MCF 10A (cell line): Measurements from ENCODE around the gene TNF. TPM values are rescaled to one million over a fixed set of nuclear protein-coding genes. Genes with fewer than 3 reads are reported as not detected.

ENCODE experiments used
- Bru-seq: library from RNA; stranded (reverse); fragments of 400-500 nt; gene quantifications from one replicate; lab custom pipeline; 2021; lab: Mats Ljungman, UMichigan
- BruChase-seq, 2 experiments: library from RNA; stranded (reverse); fragments of 400-500 nt; gene quantifications; one replicate each; lab custom pipeline; 2021; lab: Mats Ljungman, UMichigan
- BruUV-seq: library from RNA; stranded (reverse); fragments of 400-500 nt; replicated peaks from 2 replicates; lab custom pipeline; 2021; lab: Mats Ljungman, UMichigan
- CTCF ChIA-PET: fragments of 300-600 bp; sonication (Branson Sonifier 250); formaldehyde crosslinking; extraction: SDS; loops from one replicate; lab custom pipeline; 2021; ENCODE audit warnings: antibody characterized with exemption, inconsistent platforms; lab: Yijun Ruan, JAX
- POLR2A ChIA-PET: fragments of 300-600, 350-650 bp; sonication (Branson Sonifier 250); formaldehyde crosslinking; extraction: SDS; loops from one replicate; lab custom pipeline; 2020; ENCODE audit warnings: antibody characterized with exemption, inconsistent platforms; lab: Yijun Ruan, JAX
- DNase-seq: peaks from one replicate; pipeline ENCODE4 v3.0.0-alpha.2; 2018; ENCODE audit not compliant: unreplicated experiment
- H3K27ac Mint-ChIP-seq: one replicate; pipeline ENCODE4 v1.8.0; 2022; ENCODE audit warnings: mild to moderate bottlenecking, low read depth, mixed read lengths; ENCODE audit not compliant: unreplicated experiment
- H3K27me3 Mint-ChIP-seq: one replicate; pipeline ENCODE4 v1.8.0; 2022; ENCODE audit warnings: mixed read lengths; ENCODE audit not compliant: insufficient read depth, unreplicated experiment
- H3K36me3 Mint-ChIP-seq: one replicate; pipeline ENCODE4 v1.8.0; 2022; ENCODE audit warnings: mild to moderate bottlenecking, moderate library complexity, mixed read lengths; ENCODE audit not compliant: insufficient read depth, unreplicated experiment
- H3K4me1 Mint-ChIP-seq: one replicate; pipeline ENCODE4 v1.8.0; 2022; ENCODE audit warnings: mixed read lengths; ENCODE audit not compliant: insufficient read depth, unreplicated experiment
- H3K4me3 Mint-ChIP-seq: one replicate; pipeline ENCODE4 v1.8.0; 2022; ENCODE audit warnings: mild to moderate bottlenecking, moderate library complexity, mixed read lengths; ENCODE audit not compliant: unreplicated experiment
- H3K9me3 Mint-ChIP-seq: one replicate; pipeline ENCODE4 v1.8.0; 2022; ENCODE audit warnings: mixed read lengths; ENCODE audit not compliant: unreplicated experiment
- intact Hi-C: fragments of 100-400 bp; cut with micrococcal nuclease; formaldehyde crosslinking; loops from 2 replicates; pipeline ENCODE4 v1.14.1; 2022
- long read RNA-seq: library from polyadenylated mRNA; stranded (forward); transcript quantifications from one replicate; pipeline ENCODE4 v2.0.0, GENCODE V29; 2022
- total RNA-seq: library from RNA; stranded (reverse); gene quantifications from 2 replicates; pipeline ENCODE4 v1.2.3, GENCODE V29; 2022
- TF ChIP-seq, protein P1 (sequence below): fragments of 200-600 bp; IDR thresholded peaks from one replicate; pipeline ENCODE4 v1.8.0; 2022; ENCODE audit warnings: antibody characterized with exemption, mild to moderate bottlenecking; ENCODE audit not compliant: unreplicated experiment

Gene TNF
- not detected in 2 replicates for total RNA-seq
- percentile 21 among the genes with signal in this experiment for Bru-seq, nascent RNA
- BruChase-seq, experiment 1, labeled RNA remaining after a 6-hour chase: percentile 17 among the genes with signal in this experiment
- percentile 15 among the genes with signal in this experiment for BruChase-seq, experiment 2, labeled RNA remaining after a 2-hour chase
- long read RNA-seq: 0 reads

DNA sequence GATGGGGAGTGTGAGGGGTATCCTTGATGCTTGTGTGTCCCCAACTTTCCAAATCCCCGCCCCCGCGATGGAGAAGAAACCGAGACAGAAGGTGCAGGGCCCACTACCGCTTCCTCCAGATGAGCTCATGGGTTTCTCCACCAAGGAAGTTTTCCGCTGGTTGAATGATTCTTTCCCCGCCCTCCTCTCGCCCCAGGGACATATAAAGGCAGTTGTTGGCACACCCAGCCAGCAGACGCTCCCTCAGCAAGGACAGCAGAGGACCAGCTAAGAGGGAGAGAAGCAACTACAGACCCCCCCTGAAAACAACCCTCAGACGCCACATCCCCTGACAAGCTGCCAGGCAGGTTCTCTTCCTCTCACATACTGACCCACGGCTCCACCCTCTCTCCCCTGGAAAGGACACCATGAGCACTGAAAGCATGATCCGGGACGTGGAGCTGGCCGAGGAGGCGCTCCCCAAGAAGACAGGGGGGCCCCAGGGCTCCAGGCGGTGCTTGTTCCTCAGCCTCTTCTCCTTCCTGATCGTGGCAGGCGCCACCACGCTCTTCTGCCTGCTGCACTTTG, at the start of gene TNF:
Gene TNF (plus strand): TSS at position 231 of the 567 bp plus-strand sequence. CDS start 177 bp downstream, at position 408.
- Mint-ChIP-seq H3K36me3 (peaks cover 7% of the 10 kb centered on the region), H3K4me3 (no peak within 1 kb of the TSS), H3K4me1 (peaks cover 6% of the 10 kb centered on the region), H3K9me3 (no peaks in the 10 kb centered on the region), H3K27me3 (peaks cover 20% of the 10 kb centered on the region), H3K27ac (no peak within 1 kb of the TSS)
- TF ChIP-seq, protein P1, sequence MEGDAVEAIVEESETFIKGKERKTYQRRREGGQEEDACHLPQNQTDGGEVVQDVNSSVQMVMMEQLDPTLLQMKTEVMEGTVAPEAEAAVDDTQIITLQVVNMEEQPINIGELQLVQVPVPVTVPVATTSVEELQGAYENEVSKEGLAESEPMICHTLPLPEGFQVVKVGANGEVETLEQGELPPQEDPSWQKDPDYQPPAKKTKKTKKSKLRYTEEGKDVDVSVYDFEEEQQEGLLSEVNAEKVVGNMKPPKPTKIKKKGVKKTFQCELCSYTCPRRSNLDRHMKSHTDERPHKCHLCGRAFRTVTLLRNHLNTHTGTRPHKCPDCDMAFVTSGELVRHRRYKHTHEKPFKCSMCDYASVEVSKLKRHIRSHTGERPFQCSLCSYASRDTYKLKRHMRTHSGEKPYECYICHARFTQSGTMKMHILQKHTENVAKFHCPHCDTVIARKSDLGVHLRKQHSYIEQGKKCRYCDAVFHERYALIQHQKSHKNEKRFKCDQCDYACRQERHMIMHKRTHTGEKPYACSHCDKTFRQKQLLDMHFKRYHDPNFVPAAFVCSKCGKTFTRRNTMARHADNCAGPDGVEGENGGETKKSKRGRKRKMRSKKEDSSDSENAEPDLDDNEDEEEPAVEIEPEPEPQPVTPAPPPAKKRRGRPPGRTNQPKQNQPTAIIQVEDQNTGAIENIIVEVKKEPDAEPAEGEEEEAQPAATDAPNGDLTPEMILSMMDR: no peak
- ChIA-PET CTCF (interaction anchor here (0.6 to 18.9 kb wide), 4 partner anchors 12 to 109 kb away, joined by 3 to 215 read pairs (median 4); partner anchors contain the start of gene NCR3), POLR2A (interaction anchor here (1.4 kb wide), 1 partner anchor 16 kb away, joined by 3 read pairs; no protein-coding TSS in a partner anchor)
- intact Hi-C loops: no loop called here
- DNase-seq: no peak
- no TSS peak for BruUV-seq

DNA sequence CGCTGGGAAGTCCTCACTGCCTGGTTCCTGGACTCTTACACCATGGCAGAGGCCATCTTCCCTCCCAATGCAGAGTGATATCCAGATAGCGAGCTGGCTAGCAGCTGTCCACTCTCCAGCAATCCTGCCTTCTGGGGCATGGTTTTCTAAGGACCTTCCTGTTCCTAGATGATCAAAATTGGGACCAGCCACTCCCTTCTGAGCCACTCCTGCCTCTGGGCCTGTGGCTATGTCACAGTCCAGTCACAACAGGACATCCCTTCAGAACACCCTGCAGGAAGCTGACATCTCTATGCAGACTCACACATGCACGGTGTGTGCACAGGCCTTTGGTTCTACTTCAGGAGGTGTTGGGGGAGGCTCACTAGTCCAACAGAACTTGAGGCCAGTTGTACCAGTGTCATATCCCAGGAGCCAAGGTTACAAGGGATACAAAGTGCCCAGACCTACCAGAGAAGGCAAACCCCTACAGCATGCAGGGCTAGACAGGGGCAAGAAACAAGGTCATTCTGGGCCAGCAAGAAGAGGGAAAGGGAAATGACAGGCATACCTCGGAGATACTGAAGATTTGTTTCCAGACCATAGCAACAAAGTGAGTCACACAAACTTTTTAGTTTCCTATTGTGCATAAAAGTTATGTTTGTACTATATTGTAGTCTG, 49.3 kb upstream of the TNF start:
- Mint-ChIP-seq H3K9me3 (no peaks in the 10 kb centered on the region), H3K27me3 (peaks cover 8% of the 10 kb centered on the region), H3K4me1 (no peaks in the 10 kb centered on the region), H3K27ac (no peak overlapping the region), H3K36me3 (peaks cover 38% of the 10 kb centered on the region), H3K4me3 (no peak overlapping the region)
- intact Hi-C loops: no loop called here
- ChIA-PET POLR2A (interaction anchor here (0.8 to 3.9 kb wide), 3 partner anchors 15 to 337 kb away, joined by 3 to 21 read pairs (median 4); partner anchors contain the start of genes DDX39B and NEU1), CTCF (interaction anchor here (1.2 kb wide), 1 partner anchor 13 kb away, joined by 3 read pairs; no protein-coding TSS in a partner anchor)
- TF ChIP-seq, protein P1: no peak
- BruUV-seq: no TSS peak
- no peak for DNase-seq

DNA sequence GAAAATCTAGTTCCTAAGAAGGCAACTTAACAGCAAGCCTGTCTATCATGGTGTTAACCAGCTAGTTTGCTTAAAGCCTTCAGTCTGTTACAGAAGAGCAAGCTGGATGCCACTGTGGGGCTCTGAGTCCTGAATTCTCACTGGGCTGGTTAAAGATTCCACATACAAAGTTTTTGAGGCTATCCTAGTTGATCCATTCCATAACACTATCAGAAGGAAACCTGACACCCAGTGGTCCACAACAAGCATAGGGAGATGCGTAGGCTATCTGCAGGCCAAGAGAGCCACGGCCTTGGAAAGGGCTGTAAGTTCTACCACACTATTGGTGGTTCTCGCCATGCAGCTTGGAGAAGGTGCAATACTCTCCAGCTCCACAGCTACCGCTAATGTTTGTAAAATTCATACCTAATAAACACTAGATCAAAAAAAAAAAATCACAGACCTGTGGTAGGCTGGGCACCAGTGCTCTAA, 47.0 kb upstream of the TNF start:
- H3K4me3 Mint-ChIP-seq: no peak overlapping the region
- intact Hi-C loops: no loop called here
- BruUV-seq: no TSS peak
- peaks cover 54% of the 10 kb centered on the region for H3K36me3 Mint-ChIP-seq
- POLR2A ChIA-PET: interaction anchor here (1.0 to 3.9 kb wide), 4 partner anchors 11 to 35 kb away, joined by 3 to 21 read pairs (median 5); partner anchors contain the start of gene DDX39B
- no peaks in the 10 kb centered on the region for H3K9me3 Mint-ChIP-seq
- no peaks in the 10 kb centered on the region for H3K4me1 Mint-ChIP-seq
- DNase-seq: no peak
- H3K27me3 Mint-ChIP-seq: no peaks in the 10 kb centered on the region
- TF ChIP-seq, protein P1: no peak
- CTCF ChIA-PET: interaction anchor here (1.1 kb wide), 1 partner anchor 70 kb away, joined by 3 read pairs; no protein-coding TSS in a partner anchor
- no peak overlapping the region for H3K27ac Mint-ChIP-seq
